ENCODE results near the gene CCDC136. TPM values are rescaled to one million over a fixed set of nuclear protein-coding genes. Genes with fewer than 3 reads are reported as not detected.

The CCDC136 gene
- total RNA-seq, 1 donor from 2014 or later = 39.1 TPM

- H3K9me3 Mint-ChIP-seq = no peaks in the 10 kb centered on the region
- H3K27me3 Mint-ChIP-seq (ENCODE audit: low read depth) = no peaks in the 10 kb centered on the region
- no peaks in the 10 kb centered on the region for H3K4me1 Mint-ChIP-seq
- DNase-seq (ENCODE audit: low spot score in 2 of 2, unreplicated experiment in 2 of 2) = no peak
- no peak overlapping the region for H3K27ac Mint-ChIP-seq
- TF ChIP-seq CTCF (IDR thresholded peaks at IDR 0.05; ENCODE audit: unreplicated experiment) = no peak
- peaks cover 27% of the 10 kb centered on the region for H3K36me3 Mint-ChIP-seq
- H3K4me3 Mint-ChIP-seq = no peak overlapping the region
Observed at GRCh38 chr7:128842674-128843641, 51.2 kb downstream of the CCDC136 start.

GRCh38 chr7:128843938-128844621 is 52.3 kb downstream of the CCDC136 start:
- Mint-ChIP-seq H3K9me3 (no peaks in the 10 kb centered on the region), H3K27ac (no peak overlapping the region), H3K4me1 (no peaks in the 10 kb centered on the region), H3K4me3 (no peak overlapping the region), H3K36me3 (peaks cover 27% of the 10 kb centered on the region), H3K27me3 (ENCODE audit: low read depth) (no peaks in the 10 kb centered on the region)
- no peak for DNase-seq (ENCODE audit: low spot score in 2 of 2, unreplicated experiment in 2 of 2)
- TF ChIP-seq CTCF (IDR thresholded peaks at IDR 0.05; ENCODE audit: unreplicated experiment) = no peak

- no peak for DNase-seq (ENCODE audit: low spot score in 2 of 2, unreplicated experiment in 2 of 2)
- no peaks in the 10 kb centered on the region for H3K9me3 Mint-ChIP-seq
- H3K27me3 Mint-ChIP-seq (ENCODE audit: low read depth) = no peaks in the 10 kb centered on the region
- H3K36me3 Mint-ChIP-seq = peaks cover 25% of the 10 kb centered on the region
- H3K4me3 Mint-ChIP-seq = no peak overlapping the region
- no peak for TF ChIP-seq CTCF (IDR thresholded peaks at IDR 0.05; ENCODE audit: unreplicated experiment)
- H3K27ac Mint-ChIP-seq = no peak overlapping the region
- H3K4me1 Mint-ChIP-seq = no peaks in the 10 kb centered on the region
Observed at GRCh38 chr7:128844777-128845311, 53.1 kb downstream of the CCDC136 start.

- H3K36me3 Mint-ChIP-seq = peaks cover 30% of the 10 kb centered on the region
- DNase-seq (ENCODE audit: low spot score in 2 of 2, unreplicated experiment in 2 of 2) = no peak
- no peaks in the 10 kb centered on the region for H3K27me3 Mint-ChIP-seq (ENCODE audit: low read depth)
- H3K9me3 Mint-ChIP-seq = no peaks in the 10 kb centered on the region
- no peak overlapping the region for H3K27ac Mint-ChIP-seq
- TF ChIP-seq CTCF (IDR thresholded peaks at IDR 0.05; ENCODE audit: unreplicated experiment) = no peak
- H3K4me3 Mint-ChIP-seq = no peak overlapping the region
- no peaks in the 10 kb centered on the region for H3K4me1 Mint-ChIP-seq
Observed at GRCh38 chr7:128845475-128845874, 53.7 kb downstream of the CCDC136 start.

GRCh38 chr7:128845987-128846386 is 54.2 kb downstream of the CCDC136 start:
- H3K36me3 Mint-ChIP-seq = peaks cover 30% of the 10 kb centered on the region
- no peaks in the 10 kb centered on the region for H3K9me3 Mint-ChIP-seq
- DNase-seq (ENCODE audit: low spot score in 2 of 2, unreplicated experiment in 2 of 2) = no peak
- no peak overlapping the region for H3K4me3 Mint-ChIP-seq
- H3K27me3 Mint-ChIP-seq (ENCODE audit: low read depth) = no peaks in the 10 kb centered on the region
- H3K27ac Mint-ChIP-seq = no peak overlapping the region
- no peak for TF ChIP-seq CTCF (IDR thresholded peaks at IDR 0.05; ENCODE audit: unreplicated experiment)
- H3K4me1 Mint-ChIP-seq = no peaks in the 10 kb centered on the region
